GM12872 (cell line): ENCODE data around the gene ZNF581.

Experiments used
- TF ChIP-seq, protein P1 (sequence below): IDR thresholded peaks from 3 replicates; pipeline ENCODE4 v1.5.1; 2011; ENCODE audit warnings: low read depth, mild to moderate bottlenecking, low read length, moderate library complexity; ENCODE audit not compliant: insufficient read depth

ZNF581 gene, protein sequence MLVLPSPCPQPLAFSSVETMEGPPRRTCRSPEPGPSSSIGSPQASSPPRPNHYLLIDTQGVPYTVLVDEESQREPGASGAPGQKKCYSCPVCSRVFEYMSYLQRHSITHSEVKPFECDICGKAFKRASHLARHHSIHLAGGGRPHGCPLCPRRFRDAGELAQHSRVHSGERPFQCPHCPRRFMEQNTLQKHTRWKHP

GRCh38 chr19:55643003-55643886 is at the start of gene ZNF581:
Gene ZNF581 (plus strand): TSS chr19:55643649. CDS start chr19:55644572, 923 bp downstream.
- TF ChIP-seq, protein P1, sequence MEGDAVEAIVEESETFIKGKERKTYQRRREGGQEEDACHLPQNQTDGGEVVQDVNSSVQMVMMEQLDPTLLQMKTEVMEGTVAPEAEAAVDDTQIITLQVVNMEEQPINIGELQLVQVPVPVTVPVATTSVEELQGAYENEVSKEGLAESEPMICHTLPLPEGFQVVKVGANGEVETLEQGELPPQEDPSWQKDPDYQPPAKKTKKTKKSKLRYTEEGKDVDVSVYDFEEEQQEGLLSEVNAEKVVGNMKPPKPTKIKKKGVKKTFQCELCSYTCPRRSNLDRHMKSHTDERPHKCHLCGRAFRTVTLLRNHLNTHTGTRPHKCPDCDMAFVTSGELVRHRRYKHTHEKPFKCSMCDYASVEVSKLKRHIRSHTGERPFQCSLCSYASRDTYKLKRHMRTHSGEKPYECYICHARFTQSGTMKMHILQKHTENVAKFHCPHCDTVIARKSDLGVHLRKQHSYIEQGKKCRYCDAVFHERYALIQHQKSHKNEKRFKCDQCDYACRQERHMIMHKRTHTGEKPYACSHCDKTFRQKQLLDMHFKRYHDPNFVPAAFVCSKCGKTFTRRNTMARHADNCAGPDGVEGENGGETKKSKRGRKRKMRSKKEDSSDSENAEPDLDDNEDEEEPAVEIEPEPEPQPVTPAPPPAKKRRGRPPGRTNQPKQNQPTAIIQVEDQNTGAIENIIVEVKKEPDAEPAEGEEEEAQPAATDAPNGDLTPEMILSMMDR, result no peak

DNA sequence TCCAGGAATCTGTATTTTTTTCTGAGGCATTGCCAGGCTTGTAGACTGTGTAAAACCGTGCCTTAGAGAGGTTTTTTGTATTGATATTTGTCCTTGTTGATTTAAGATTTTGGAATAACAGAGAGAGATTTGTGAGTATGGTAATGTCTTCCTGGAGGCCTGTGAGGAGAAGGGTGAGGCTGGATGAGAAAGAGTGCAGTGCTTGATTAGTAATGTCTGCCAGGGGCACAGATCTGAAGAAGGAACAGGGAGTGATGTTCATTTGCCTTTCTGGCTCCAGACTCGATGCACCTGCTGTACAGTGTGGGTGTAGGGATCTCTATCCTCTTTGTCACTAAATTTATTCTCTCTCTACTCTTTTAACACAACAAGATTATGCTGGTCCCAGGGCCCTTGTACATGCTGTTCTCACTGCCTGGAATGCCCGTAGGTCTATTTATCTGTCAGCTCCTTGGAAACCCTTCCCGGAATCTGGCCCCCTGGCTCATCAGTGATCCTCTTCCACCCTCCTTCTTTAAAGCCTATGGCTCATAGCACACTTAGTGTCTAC is 48.4 kb upstream of the ZNF581 start:
- TF ChIP-seq, protein P1, result no peak

- TF ChIP-seq, protein P1, result no peak
These were observed 47.1 kb upstream of the ZNF581 start for GRCh38 chr19:55596304-55596703.

DNA sequence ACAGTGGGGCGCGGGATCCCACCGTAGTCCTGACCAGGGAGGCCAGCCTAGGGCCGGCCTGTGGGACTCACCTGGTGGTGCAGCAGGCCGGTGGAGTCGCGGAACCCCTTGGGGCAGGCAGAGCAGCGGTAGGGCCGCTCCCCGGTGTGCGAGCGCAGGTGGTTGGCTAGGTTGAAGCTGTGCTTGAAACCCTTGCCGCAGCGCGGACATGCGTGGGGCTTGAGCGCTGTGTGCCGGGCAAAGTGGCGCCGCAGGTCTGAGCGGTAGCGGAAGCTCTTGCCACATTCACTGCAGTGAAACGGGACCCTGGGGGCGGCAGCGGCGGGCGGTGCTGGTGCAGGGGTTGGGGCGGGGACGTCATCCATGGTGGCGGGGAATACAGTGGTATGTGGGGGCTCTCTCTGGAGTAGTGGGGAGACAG is 45.9 kb upstream of the ZNF581 start:
- TF ChIP-seq, protein P1, result no peak

DNA sequence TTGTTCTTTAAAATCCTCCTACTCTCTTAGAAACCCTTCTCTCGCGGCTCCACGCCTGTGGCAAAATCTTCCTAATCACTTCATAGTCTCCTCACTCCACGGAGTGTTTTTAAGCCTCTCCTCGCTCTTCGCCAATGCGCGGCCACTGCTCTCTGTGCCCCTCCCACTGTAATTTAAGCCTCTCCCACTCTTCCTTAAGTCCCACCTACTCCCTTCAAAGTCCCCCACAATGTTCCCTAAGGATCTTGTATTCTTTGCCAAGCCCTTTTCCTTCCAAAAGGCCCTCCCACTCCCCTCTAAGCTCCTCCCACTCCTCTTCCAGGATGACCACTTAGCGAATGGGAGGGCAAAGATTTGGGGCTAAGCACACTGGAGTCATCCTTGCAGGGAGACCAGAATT is 45.4 kb upstream of the ZNF581 start:
- TF ChIP-seq, protein P1, result no peak

DNA sequence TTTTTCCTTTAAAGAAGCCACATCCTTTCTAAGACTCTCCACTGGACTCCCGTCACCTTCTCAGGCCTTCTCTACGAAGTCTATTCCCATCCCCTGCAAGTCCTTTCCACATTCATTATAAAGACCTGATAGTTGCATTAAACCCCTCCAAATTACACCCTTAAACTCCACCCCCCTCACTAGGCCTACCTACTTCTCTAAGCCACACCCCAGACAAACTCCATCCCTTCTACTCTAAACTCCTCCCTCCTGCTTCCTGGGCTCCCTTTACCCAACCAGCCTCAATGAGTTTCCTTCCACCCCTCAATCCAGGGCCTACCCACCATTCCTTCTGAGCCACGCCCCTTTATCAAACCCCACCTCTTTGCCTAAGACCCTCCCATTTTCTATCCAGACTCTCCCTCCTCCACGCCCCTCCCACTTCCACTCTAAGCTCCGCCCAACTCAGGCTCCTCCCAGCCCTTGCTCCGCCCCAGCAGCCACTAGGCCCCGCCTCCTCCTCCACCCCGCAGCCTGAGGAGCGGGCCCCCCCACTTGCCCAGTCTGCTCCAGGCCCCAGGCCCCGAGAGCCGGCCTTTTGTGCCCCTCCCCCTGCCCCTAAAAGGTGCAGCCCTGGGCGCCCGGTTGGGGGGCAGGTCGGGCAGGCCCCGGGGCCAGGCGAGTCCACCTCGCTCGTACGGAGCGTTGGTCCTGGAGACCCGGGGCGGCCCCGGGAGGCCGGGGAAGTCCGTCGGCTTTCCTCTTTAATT is 44.6 kb upstream of the ZNF581 start:
- TF ChIP-seq, protein P1, result no peak

- TF ChIP-seq, protein P1, result no peak
These were observed 44.0 kb upstream of the ZNF581 start, which contains the start of gene FIZ1 for GRCh38 chr19:55599468-55599841. Gene FIZ1 (minus strand): TSS chr19:55599517. CDS start chr19:55597865, 1,652 bp downstream.
